ENCODE results near the gene NFIA.

DNA sequence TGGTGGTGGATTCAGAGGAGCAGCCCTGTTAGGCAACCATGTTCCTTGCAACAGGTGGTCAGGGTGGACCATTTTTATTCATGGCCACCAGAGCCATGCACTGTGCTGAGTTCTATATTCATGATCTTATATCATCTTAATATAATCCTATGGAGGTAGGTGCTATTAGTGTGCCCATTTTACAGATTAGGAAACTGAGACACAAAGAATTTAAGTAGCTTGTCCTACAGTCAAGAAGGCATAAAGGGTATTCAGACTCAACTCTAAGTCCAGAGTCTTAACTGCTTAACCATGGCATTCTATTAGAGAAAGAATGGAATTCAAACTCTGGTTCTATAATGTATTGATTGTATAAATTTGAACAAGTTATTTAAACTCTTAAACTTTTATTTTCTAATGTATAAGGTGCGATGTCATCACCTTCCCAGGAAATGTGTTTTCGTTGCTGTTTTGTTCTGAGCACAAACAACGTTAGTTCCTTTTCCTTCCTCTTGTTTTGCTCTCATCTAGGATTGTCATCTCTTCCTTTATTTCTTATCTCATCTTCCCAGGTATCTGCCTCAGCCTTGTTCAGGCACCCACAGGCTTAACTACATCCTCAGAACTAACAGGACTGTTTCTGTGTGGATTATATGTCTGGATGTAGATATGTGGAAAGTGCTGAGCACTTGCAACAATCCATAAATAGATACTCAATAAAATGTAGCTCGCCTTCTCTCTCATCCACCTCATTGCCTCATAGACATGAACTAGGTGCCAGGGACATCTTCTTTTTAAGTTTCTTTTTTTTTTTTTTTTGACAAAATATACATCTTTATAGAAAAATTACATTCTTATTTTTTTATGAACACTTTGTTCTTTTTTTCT is 207.1 kb downstream of the NFIA start:
- TF ChIP-seq ZNF501 (tag by site-specific recombination; IDR thresholded peaks at IDR 0.05) = no peak
- no peak for TF ChIP-seq ZNF580 (tag by site-specific recombination; IDR thresholded peaks at IDR 0.05)
- TF ChIP-seq, protein P1, sequence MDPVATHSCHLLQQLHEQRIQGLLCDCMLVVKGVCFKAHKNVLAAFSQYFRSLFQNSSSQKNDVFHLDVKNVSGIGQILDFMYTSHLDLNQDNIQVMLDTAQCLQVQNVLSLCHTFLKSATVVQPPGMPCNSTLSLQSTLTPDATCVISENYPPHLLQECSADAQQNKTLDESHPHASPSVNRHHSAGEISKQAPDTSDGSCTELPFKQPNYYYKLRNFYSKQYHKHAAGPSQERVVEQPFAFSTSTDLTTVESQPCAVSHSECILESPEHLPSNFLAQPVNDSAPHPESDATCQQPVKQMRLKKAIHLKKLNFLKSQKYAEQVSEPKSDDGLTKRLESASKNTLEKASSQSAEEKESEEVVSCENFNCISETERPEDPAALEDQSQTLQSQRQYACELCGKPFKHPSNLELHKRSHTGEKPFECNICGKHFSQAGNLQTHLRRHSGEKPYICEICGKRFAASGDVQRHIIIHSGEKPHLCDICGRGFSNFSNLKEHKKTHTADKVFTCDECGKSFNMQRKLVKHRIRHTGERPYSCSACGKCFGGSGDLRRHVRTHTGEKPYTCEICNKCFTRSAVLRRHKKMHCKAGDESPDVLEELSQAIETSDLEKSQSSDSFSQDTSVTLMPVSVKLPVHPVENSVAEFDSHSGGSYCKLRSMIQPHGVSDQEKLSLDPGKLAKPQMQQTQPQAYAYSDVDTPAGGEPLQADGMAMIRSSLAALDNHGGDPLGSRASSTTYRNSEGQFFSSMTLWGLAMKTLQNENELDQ (tag by site-specific recombination; IDR thresholded peaks at IDR 0.05; ENCODE audit: low read depth) = no peak
- no peak for TF ChIP-seq KLF1 (tag by site-specific recombination; IDR thresholded peaks at IDR 0.05)
- TF ChIP-seq CTCF (tag by site-specific recombination; IDR thresholded peaks at IDR 0.05) = no peak
- TF ChIP-seq HOXA7 (CRISPR knock-in tag; IDR thresholded peaks at IDR 0.05; ENCODE audit: borderline replicate concordance) = no peak
- TF ChIP-seq ZNF157 (tag by site-specific recombination; IDR thresholded peaks at IDR 0.05) = no peak
- TF ChIP-seq, protein P2, sequence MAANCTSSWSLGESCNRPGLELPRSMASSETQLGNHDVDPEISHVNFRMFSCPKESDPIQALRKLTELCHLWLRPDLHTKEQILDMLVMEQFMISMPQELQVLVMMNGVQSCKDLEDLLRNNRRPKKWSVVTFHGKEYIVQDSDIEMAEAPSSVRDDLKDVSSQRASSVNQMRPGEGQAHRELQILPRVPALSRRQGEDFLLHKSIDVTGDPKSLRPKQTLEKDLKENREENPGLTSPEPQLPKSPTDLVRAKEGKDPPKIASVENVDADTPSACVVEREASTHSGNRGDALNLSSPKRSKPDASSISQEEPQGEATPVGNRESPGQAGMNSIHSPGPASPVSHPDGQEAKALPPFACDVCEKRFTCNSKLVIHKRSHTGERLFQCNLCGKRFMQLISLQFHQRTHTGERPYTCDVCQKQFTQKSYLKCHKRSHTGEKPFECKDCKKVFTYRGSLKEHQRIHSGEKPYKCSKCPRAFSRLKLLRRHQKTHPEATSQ (tag by site-specific recombination; IDR thresholded peaks at IDR 0.05) = no peak
- TF ChIP-seq ZNF24 (tag by site-specific recombination; IDR thresholded peaks at IDR 0.05) = no peak

All from HEK293 (cell line).